HL-60 (cell line): ENCODE measurements around the gene LY9.

Experiments used
- DNase-seq, 2 experiments: peaks; one replicate each; pipeline ENCODE4 v3.0.0-alpha.2; 2010 to 2020; ENCODE audit warnings: low read depth in 1 of 2, low spot score in 1 of 2
- H3K27ac ChIP-seq: fragments of 250-450 bp; sonication (Bioruptor Pico); replicated peaks from 2 replicates; pipeline ENCODE4 v1.5.1; 2020; ENCODE audit warnings: mild to moderate bottlenecking, moderate library complexity
- H3K27me3 ChIP-seq: fragments of 250-450 bp; sonication (Bioruptor Pico); 2 replicates; pipeline ENCODE4 v1.5.1; 2021; ENCODE audit warnings: mild to moderate bottlenecking, moderate library complexity; ENCODE audit not compliant: insufficient read depth, poor library complexity, severe bottlenecking
- H3K4me3 ChIP-seq: replicated peaks from 2 replicates; pipeline ENCODE4 v1.5.1; 2011; ENCODE audit warnings: mild to moderate bottlenecking, control low read depth, low read length; ENCODE audit not compliant: insufficient read depth
- CTCF ChIP-seq: IDR thresholded peaks from one replicate; pipeline ENCODE4 v1.5.1; 2011; ENCODE audit warnings: low read length, control low read depth, inconsistent platforms; ENCODE audit not compliant: insufficient read depth
- GABPA ChIP-seq: IDR thresholded peaks from 2 replicates; pipeline ENCODE4 v1.6.1; 2012; ENCODE audit warnings: low read depth
- POLR2AphosphoS5 ChIP-seq: IDR thresholded peaks from 2 replicates; pipeline ENCODE4 v1.6.1; 2012; ENCODE audit warnings: low read depth
- REST ChIP-seq: IDR thresholded peaks from 2 replicates; pipeline ENCODE4 v1.6.1; 2012; ENCODE audit warnings: low read depth; ENCODE audit not compliant: insufficient replicate concordance
- SPI1 ChIP-seq: IDR thresholded peaks from 2 replicates; pipeline ENCODE4 v1.6.1; 2012; ENCODE audit warnings: low read depth, mild to moderate bottlenecking, borderline replicate concordance

Gene LY9

GRCh38 chr1:160776178-160776577 is 19.8 kb upstream of the LY9 start:
- Histone ChIP-seq H3K27me3 (no peaks in the 10 kb centered on the region), H3K27ac (no peak overlapping the region), H3K4me3 (no peak overlapping the region)
- TF ChIP-seq CTCF: no peak
- DNase-seq: no peak

- peak in 1 of 2 experiments; percentile 30 for DNase-seq
These were observed 18.4 kb upstream of the LY9 start for GRCh38 chr1:160777486-160778089.

GRCh38 chr1:160778976-160779375 is 17.0 kb upstream of the LY9 start:
- no peak overlapping the region for H3K27ac ChIP-seq
- no peaks in the 10 kb centered on the region for H3K27me3 ChIP-seq
- no peak overlapping the region for H3K4me3 ChIP-seq
- DNase-seq: no peak
- no peak for TF ChIP-seq POLR2AphosphoS5
- TF ChIP-seq SPI1: no peak

More at GRCh38 chr1:160777486-160778089, 18.4 kb upstream of the LY9 start:
- TF ChIP-seq CTCF (peak; percentile 32), SPI1 (no peak), POLR2AphosphoS5 (no peak), GABPA (no peak)
- H3K4me3 ChIP-seq: no peak overlapping the region
- H3K27me3 ChIP-seq: no peaks in the 10 kb centered on the region
- H3K27ac ChIP-seq: no peak overlapping the region

- DNase-seq: peak in 1 of 2 experiments; percentile 33
- peak; percentile 40 for TF ChIP-seq CTCF
- no peak for TF ChIP-seq REST
- Histone ChIP-seq H3K27ac (no peak overlapping the region), H3K4me3 (no peak overlapping the region), H3K27me3 (no peaks in the 10 kb centered on the region)
These were observed 16.2 kb upstream of the LY9 start for GRCh38 chr1:160779626-160780397.

GRCh38 chr1:160780398-160780755 is 15.6 kb upstream of the LY9 start:
- Histone ChIP-seq H3K27me3 (no peaks in the 10 kb centered on the region), H3K27ac (no peak overlapping the region), H3K4me3 (no peak overlapping the region)
- no peak for DNase-seq
- TF ChIP-seq REST (no peak), CTCF (no peak), POLR2AphosphoS5 (no peak), SPI1 (no peak), GABPA (no peak)
